SK-N-MC (cell line): ENCODE data around the gene ID2.

Experiments
- EZH2 ChIP-seq: fragments of 200-600 bp; sonication (generic); IDR thresholded peaks from one replicate; pipeline ENCODE4 v1.6.1; 2017; ENCODE audit warnings: antibody characterized with exemption
- FOXP2 ChIP-seq: optimal IDR thresholded peaks from 2 replicates; pipeline ENCODE3; 2011; ENCODE audit warnings: mild to moderate bottlenecking, moderate library complexity; ENCODE audit not compliant: insufficient read depth; ENCODE audit errors: extremely low read length, control extremely low read depth
- POLR2AphosphoS5 ChIP-seq: IDR thresholded peaks from 2 replicates; pipeline ENCODE4 v1.6.1; 2012; ENCODE audit warnings: mild to moderate bottlenecking, low read depth, low read length, borderline replicate concordance

GRCh38 chr2:8654483-8654882 lies 27.4 kb upstream of the ID2 start:
- TF ChIP-seq POLR2AphosphoS5 (no peak), EZH2 (no peak), FOXP2 (no peak)
